Stimulated activated CD8-positive, alpha-beta memory T cell treated with anti-CD3 and anti-CD28 coated beads, Interleukin-15, amount 100 ng/mL, for 1 hour (primary cell): ENCODE results near the gene NTM.

Experiments
- DNase-seq: peaks from one replicate; pipeline ENCODE4 v3.0.0-alpha.2; 2020; ENCODE audit warnings: low read depth

The NTM gene

DNA sequence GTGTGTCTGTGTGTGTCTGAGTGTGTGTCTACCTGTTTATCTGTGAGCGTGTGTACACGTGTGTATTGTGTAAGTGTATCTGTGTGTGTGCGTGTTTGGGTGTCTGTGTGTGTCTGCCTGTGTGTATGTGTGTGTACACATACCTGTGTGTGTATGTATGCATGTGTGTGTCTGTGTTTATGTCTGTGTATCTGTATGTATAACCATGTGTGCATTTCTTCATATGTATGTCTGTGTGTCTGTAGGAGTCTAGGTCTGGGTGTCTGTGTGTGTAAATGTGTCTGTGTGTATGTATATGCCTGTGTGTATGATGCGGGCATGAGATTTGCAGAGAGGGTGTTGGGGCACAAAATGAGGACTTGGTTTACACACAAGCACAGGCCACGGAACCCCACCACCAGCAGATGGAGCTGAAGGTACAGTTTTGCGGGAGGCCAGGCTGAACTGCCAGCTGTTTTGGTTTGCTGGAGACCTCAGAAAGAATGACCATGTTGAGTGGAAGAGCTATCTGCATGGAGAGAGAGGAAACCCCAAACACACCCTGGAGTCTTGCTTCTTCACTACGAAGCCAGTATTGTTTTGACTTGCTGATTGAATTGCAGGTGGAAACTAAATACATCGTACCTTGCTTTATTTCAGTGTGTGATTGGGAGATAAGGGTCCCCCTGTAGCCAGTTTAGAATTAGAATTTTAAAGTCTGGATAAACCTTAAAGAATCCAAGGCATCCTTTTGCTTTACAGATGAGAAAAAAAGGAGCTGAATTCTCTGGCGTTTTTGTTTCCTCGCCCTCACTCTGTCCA, 497.2 kb downstream of the NTM start:
- no peak for DNase-seq

GRCh38 chr11:131868629-131869507, 498.5 kb downstream of the NTM start:
- no peak for DNase-seq

GRCh38 chr11:131870305-131870704, 499.9 kb downstream of the NTM start:
- no peak for DNase-seq

- DNase-seq: no peak
These were observed 500.6 kb downstream of the NTM start for GRCh38 chr11:131871006-131871405.

- no peak for DNase-seq
These were observed 503.7 kb downstream of the NTM start for GRCh38 chr11:131874070-131874469.

DNA sequence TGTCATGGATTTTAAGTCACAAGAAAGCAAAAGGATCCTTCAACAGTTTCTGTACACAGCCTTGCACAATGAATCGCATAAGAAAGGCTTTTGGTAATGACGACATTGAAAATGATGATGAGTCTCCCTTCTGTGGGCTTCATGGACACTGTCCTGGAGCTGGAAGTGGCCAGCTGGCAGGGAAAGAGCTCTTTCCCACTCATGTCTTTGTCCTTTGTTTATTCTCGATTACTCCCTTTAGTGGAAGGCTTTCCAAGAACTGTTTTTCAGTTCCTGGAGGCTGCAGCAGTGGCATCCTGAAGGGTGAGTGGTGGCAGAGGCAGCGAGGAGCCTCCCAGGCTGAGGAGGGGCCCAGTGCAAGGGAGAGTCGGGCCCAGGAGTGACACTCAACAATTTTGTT, 505.2 kb downstream of the NTM start:
- DNase-seq: no peak

DNA sequence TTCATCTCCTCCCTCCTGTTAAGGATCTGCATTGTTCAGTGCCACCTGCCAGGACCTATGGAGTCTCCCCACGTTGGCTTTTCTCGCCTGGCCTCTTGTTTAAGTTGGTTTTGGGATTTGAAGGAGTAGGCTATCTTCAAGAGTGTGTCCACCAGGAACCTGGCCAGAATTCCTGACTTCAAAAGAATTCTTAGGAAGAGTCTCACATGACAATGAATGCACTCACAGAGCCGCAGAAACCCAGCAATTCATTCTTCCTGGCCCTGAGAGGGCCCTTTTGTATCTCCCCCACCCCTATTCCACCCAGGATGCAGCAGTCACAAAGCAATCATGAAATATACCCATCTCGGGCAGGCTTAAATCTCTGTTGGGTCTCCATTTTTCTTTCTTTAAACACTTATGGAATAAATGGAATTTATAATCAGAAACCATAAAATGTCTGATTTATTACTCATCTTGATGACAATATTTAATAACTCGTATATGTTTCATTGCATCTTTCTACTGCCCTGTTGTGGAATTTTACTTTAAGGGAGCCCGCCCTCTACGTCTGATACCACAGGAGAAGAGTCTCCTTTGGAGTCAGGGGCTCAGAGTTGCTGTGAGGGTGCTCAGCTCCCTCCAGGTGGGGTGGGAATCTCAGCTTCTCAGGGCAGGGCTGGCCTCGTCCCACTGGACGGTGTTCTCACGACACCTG, 507.0 kb downstream of the NTM start:
- no peak for DNase-seq

- no peak for DNase-seq
These were observed 509.9 kb downstream of the NTM start for GRCh38 chr11:131880316-131880715.

DNA sequence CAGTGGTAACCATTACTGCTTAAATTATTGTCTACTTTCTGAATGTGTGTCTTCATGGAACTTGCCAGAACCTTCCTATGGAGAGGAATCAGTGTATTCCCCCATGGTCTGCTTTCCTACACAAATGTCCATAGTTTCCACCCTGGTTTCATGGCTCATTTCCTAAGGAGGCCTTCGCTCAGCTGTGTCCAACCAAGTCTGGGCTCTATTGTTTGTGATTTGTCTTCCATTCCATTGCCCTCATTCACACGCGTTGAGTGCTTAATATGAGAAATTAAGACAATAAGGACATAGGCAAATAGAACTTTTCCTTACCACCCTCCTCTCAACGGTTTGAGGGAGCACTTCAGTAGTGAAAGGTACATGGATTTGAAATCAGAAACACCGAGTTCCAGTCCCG, 510.6 kb downstream of the NTM start:
- DNase-seq: no peak

- no peak for DNase-seq
These were observed 512.9 kb downstream of the NTM start for GRCh38 chr11:131883332-131883731.

GRCh38 chr11:131884461-131885073, 514.2 kb downstream of the NTM start:
- DNase-seq: no peak

- no peak for DNase-seq
These were observed 515.0 kb downstream of the NTM start for GRCh38 chr11:131885431-131885830.

DNA sequence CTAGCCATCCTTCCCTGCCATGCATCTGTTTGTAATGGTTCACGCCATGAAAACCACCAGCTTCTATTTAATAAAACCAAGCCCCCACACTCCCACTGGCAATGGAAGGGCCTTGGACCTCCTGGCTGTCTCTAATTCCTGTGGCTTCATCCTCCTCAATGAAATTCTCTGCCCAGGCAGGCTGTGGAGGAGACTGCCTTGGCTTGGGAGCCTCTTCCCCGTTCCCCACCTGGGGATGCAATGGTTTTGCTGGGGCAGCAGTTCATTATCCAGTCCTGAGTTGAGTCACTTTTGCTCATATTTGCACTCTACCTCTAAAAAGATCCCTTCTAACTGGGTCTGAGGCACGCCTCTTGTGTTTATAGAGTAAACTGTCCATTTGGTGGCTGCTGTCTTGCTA, 515.8 kb downstream of the NTM start:
- DNase-seq: no peak

DNA sequence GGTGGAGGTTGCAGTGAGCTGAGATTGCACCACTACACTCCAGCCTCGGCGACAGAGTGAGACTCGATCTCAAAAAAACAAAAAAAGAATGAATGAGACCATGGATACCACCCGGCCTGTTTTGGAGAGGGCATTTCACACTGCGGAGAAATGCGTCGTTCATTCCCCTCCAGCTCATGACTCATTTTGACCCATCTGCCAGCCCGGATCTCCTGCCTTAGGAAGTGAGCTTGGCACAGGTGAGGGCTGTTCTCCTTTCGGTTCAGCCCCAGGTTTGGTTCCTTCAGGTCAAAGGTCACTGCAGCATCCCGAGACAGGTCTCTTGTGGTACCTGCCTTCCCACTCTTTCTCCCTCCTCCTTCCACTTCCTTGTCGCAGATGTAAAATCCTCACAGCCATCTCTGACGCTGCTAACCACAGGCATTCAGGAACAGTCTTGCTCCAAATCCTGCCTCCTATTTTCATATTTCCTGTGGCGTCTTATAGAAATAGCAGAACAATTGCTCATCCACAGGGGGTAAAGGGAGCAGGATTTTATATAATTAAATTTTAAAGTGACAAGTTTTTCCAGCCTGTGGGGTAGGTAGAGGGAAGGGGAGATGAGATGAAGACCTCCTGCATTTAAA, 517.9 kb downstream of the NTM start:
- no peak for DNase-seq

DNA sequence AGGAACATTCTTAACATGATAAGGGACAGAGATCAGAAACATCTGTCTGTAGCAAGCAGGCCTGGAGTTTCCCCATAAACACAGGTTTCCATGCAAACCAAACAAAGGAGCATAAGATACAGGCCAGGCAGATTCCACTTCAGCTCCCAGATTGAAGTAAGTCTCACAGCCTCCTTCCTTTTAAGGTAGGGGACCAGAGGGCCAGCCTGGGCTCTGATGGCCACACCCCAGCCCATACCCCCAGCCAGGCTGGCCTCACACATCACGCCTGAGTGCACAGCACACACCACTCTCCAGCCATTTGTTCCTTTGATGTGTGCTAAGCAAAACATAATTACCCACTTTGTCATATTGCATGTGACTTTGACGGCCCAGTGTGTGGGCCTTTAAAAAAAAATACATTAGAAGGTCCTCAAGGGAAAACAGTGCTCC, 518.7 kb downstream of the NTM start:
- no peak for DNase-seq

DNA sequence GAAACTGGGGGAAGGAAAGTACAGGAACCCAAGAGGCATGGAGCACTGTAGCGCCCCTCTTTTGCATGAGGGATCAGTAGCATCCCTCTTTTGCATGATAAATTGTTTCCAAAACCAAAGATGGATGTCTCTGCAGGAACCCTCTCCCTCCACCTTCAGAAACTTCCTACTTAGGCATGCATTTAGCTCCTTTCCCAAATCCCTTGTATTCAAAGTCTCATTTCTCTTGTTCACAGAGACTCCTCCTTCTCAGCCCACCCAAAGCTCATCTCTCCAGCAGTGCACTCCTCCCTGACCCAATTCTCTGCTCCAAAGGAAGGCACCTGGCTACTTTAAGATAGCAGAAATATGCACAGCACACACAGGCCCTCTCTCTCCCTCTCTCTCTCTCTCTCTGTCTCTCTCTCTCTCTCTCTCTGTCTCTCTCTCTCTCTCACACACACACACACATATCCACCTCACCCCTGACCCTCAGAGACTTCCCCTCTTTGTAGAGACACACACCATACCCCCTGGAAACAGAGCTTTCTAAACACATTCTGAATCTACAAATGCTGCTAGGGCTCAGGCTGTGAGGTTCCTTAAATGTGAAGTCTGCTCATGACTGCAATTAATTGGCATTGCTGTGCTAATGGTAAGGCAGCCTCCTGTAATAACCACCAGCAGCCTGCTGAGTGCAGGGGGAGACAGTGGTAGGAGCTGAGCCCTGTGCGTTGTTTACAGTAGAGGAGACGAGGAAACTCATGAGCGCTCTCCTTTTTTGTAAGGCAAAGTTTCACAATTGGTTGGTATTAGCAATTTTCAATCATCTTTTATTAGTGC, 519.6 kb downstream of the NTM start:
- no peak for DNase-seq

DNA sequence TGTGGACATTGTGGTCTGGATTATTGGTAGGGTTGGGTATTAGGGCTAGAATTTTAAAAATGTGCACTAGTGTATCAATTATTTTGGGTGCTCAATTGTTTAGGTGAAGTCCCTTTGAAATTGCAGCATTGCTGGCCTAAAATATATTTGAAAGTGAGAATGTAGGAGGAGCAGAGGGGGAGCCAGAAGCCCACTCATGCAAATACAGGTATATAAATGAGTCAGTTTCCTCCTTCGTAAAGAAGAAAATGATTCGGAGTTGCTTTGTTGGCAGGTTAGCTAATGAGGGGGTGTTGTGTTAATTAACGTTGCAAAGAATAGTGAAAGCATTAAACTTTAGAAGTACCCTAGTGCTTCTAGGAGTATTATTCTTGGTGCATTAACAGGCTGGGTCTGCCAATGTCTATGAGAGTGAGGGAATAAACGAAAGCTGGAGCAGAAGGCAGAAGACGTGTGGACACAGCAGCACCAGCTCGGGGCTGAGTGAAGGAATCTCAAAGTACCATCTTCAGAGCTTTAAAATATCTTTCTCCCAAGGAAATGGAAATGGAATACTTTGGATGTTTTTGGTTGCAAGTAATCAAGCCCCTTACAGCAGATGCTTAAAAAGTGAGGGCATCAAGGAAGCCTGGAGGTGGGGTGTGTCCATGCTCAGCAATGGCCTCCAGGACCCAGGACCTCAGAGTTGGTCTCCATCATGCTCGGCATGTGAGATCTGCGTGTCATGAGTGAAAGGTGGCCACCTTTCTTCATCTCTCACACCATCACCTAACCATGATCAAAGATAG, 522.9 kb downstream of the NTM start:
- no peak for DNase-seq

DNA sequence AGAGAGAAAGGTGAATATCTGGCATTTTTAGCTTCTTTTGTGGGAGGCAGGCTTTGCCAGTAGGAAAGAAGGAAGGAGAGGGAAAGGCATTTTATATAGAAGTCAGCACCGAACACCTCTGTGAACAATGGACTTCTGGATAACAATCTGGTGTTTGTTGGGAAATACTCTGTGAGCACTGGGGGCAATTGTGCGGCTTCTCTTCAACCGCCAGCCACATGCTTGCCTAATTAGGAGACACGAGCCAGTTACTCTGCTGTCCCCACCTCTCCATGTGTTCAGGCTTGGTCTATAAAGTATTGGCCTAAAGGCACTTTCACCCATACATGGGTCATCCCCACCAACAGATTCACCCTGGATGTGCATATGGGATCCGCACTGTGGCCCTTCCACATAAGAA, 523.6 kb downstream of the NTM start:
- no peak for DNase-seq

- no peak for DNase-seq
These were observed 524.5 kb downstream of the NTM start for GRCh38 chr11:131894615-131895544.
